H1 (cell line): Measurements from ENCODE around the gene GALNT17.

ENCODE experiments used
- EGR1 ChIP-seq: IDR thresholded peaks from 2 replicates; pipeline ENCODE4 v1.6.1; 2011; ENCODE audit warnings: low read depth, low read length, borderline replicate concordance
- EP300 ChIP-seq, 2 experiments: IDR thresholded peaks; 1 replicate in 1 of 2; 2 replicates in 1 of 2; pipeline ENCODE4 v1.6.1; 2011 to 2012; ENCODE audit warnings: low read depth in 2 of 2, low read length in 2 of 2, mild to moderate bottlenecking in 2 of 2, borderline replicate concordance in 1 of 2, inconsistent platforms in 1 of 2, moderate library complexity in 1 of 2
- EZH2 ChIP-seq: fragments of 200-600 bp; sonication (generic); IDR thresholded peaks from 2 replicates; pipeline ENCODE4 v1.7.1; 2012; ENCODE audit warnings: low read depth, mild to moderate bottlenecking, moderate library complexity, low read length, inconsistent platforms; ENCODE audit not compliant: severe bottlenecking
- JUN ChIP-seq: IDR thresholded peaks from 2 replicates; pipeline ENCODE4 v1.6.1; 2011; ENCODE audit warnings: low read depth, mild to moderate bottlenecking, improper control_type of control experiment, low read length
- JUND ChIP-seq: IDR thresholded peaks from 2 replicates; pipeline ENCODE4 v1.6.1; 2011; ENCODE audit warnings: mild to moderate bottlenecking, improper control_type of control experiment, low read length
- POLR2A ChIP-seq, 2 experiments: IDR thresholded peaks; 1 replicate in 1 of 2; 2 replicates in 1 of 2; pipeline ENCODE4 v1.6.1; 2011; ENCODE audit warnings: low read depth in 2 of 2, low read length in 2 of 2, mild to moderate bottlenecking in 2 of 2; ENCODE audit errors: control extremely low read depth in 1 of 2
- RXRA ChIP-seq: IDR thresholded peaks from 2 replicates; pipeline ENCODE4 v1.6.1; 2011; ENCODE audit warnings: low read depth, mild to moderate bottlenecking, low read length, moderate library complexity; ENCODE audit not compliant: insufficient read depth
- TF ChIP-seq, protein P1 (sequence below), 3 experiments: IDR thresholded peaks; 1 replicate in 2 of 3; 2 replicates in 1 of 3; pipeline versions ENCODE4 v1.5.1 to v1.6.1; 2011; ENCODE audit warnings: low read length in 3 of 3, mild to moderate bottlenecking in 3 of 3, inconsistent platforms in 2 of 3, low read depth in 1 of 3, moderate library complexity in 1 of 3; ENCODE audit not compliant: insufficient read depth in 1 of 3; ENCODE audit errors: control extremely low read depth in 1 of 3
- TF ChIP-seq, protein P2 (sequence below): IDR thresholded peaks from 2 replicates; pipeline ENCODE4 v1.6.1; 2012; ENCODE audit warnings: low read length, inconsistent platforms
- TF ChIP-seq, protein P3 (sequence below): IDR thresholded peaks from 2 replicates; pipeline ENCODE4 v1.6.1; 2012; ENCODE audit warnings: inconsistent platforms

DNA sequence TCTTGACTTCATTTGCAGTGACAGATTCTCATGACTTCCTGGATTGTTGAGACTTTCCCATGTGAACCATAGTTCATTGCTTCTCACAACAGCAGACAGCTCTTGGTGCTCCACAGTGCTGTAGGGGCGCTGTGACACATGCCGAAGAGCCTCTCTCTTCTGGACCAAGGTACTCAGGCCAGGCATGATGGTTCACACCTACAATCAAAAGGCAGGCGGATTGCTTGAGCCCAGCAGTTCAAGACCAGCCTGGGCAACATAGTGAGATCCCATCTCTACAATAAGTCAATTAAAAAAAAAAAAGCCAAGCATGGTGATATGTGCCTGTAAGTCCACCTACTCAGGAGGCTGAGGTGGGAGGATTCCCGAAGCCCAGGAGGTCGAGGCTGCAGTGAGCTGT lies 354.5 kb downstream of the GALNT17 start:
- TF ChIP-seq, protein P1, sequence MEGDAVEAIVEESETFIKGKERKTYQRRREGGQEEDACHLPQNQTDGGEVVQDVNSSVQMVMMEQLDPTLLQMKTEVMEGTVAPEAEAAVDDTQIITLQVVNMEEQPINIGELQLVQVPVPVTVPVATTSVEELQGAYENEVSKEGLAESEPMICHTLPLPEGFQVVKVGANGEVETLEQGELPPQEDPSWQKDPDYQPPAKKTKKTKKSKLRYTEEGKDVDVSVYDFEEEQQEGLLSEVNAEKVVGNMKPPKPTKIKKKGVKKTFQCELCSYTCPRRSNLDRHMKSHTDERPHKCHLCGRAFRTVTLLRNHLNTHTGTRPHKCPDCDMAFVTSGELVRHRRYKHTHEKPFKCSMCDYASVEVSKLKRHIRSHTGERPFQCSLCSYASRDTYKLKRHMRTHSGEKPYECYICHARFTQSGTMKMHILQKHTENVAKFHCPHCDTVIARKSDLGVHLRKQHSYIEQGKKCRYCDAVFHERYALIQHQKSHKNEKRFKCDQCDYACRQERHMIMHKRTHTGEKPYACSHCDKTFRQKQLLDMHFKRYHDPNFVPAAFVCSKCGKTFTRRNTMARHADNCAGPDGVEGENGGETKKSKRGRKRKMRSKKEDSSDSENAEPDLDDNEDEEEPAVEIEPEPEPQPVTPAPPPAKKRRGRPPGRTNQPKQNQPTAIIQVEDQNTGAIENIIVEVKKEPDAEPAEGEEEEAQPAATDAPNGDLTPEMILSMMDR (IDR thresholded peaks at IDR 0.05; ENCODE audit: control extremely low read depth in 1 of 3, insufficient read depth in 1 of 3, low read depth in 1 of 3, low read length in 3 of 3) = no peak
- TF ChIP-seq, protein P2, sequence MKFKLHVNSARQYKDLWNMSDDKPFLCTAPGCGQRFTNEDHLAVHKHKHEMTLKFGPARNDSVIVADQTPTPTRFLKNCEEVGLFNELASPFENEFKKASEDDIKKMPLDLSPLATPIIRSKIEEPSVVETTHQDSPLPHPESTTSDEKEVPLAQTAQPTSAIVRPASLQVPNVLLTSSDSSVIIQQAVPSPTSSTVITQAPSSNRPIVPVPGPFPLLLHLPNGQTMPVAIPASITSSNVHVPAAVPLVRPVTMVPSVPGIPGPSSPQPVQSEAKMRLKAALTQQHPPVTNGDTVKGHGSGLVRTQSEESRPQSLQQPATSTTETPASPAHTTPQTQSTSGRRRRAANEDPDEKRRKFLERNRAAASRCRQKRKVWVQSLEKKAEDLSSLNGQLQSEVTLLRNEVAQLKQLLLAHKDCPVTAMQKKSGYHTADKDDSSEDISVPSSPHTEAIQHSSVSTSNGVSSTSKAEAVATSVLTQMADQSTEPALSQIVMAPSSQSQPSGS = no peak
- no peak for TF ChIP-seq POLR2A (IDR thresholded peaks at IDR 0.05; ENCODE audit: control extremely low read depth in 1 of 2, low read depth in 2 of 2, low read length in 2 of 2)
- TF ChIP-seq, protein P3, sequence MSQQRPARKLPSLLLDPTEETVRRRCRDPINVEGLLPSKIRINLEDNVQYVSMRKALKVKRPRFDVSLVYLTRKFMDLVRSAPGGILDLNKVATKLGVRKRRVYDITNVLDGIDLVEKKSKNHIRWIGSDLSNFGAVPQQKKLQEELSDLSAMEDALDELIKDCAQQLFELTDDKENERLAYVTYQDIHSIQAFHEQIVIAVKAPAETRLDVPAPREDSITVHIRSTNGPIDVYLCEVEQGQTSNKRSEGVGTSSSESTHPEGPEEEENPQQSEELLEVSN = no peak
- no peak for TF ChIP-seq JUN
- TF ChIP-seq EGR1 = no peak
- no peak for TF ChIP-seq EP300 (IDR thresholded peaks at IDR 0.05; ENCODE audit: borderline replicate concordance in 1 of 2, low read depth in 2 of 2, low read length in 2 of 2)
- TF ChIP-seq JUND = no peak
- TF ChIP-seq EZH2 = no peak
- no peak for TF ChIP-seq RXRA
